ENCODE data around the gene UBIAD1.

DNA sequence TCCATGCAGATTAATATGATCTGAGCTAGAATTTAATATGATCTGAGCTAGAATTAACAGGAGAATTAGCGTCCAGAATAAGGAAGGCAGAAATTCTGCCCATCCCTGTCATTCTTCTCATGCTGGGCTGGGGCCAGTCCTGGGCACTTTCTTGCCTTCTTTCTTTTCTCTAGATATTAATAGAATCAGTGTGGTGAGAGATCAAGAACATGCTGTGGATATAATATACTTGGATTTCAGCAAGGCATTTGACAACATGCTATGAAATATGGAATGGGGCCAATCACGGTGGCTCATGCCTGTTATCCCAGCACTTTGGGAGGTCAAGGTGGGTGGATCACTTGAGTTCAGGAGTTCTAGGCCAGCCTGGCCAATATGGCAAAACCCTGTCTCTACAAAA is 18.1 kb downstream of the UBIAD1 start:
- TF ChIP-seq PURB (CRISPR knock-in tag; IDR thresholded peaks at IDR 0.05; ENCODE audit: low read depth) (no peak), POLR2A (conservative IDR thresholded peaks at IDR 0.05) (no peak), POLR2AphosphoS5 (IDR thresholded peaks at IDR 0.05; ENCODE audit: control insufficient read depth, insufficient read depth, low read depth, low read length) (no peak), NCOA6 (IDR thresholded peaks at IDR 0.05) (no peak), ZNF24 (IDR thresholded peaks at IDR 0.05) (no peak)
